ENCODE results near the gene LBR. TPM values are rescaled to one million over a fixed set of nuclear protein-coding genes. Genes with fewer than 3 reads are reported as not detected.

Gene LBR
- 41.5 TPM for total RNA-seq

GRCh38 chr1:225427235-225428067 is at the start of gene LBR:
Gene LBR, minus strand, starts transcription at chr1:225428038. Its CDS starts 3,963 bp downstream, at chr1:225424075.
- H3K9me3 ChIP-seq: no peaks in the 10 kb centered on the region
- peak within 1 kb of the TSS; percentile 93 for H3K27ac ChIP-seq
- intact Hi-C loops (cut with DNase I): no loop called here
- DNase-seq (ENCODE audit: extremely low spot score in 2 of 2): no peak
- H3K4me1 ChIP-seq: peaks cover 41% of the 10 kb centered on the region
- no peaks in the 10 kb centered on the region for H3K27me3 ChIP-seq
- TF ChIP-seq POLR2A (IDR thresholded peaks at IDR 0.05) (peak in 1 of 2 donors; percentile 71), CTCF (IDR thresholded peaks at IDR 0.05) (no peak), POLR2AphosphoS5 (IDR thresholded peaks at IDR 0.05; ENCODE audit: insufficient read depth in 1 of 2, low read depth in 1 of 2) (peak in 1 of 2 donors; percentile 25)
- peak within 1 kb of the TSS; percentile 94 to 97 for H3K4me3 ChIP-seq
- H3K36me3 ChIP-seq: no peaks in the 10 kb centered on the region

GRCh38 chr1:225477296-225477911 is 49.6 kb upstream of the LBR start:
- Histone ChIP-seq H3K4me3 (no peak overlapping the region), H3K36me3 (no peaks in the 10 kb centered on the region), H3K4me1 (no peaks in the 10 kb centered on the region), H3K9me3 (no peaks in the 10 kb centered on the region), H3K27me3 (no peaks in the 10 kb centered on the region), H3K27ac (no peak overlapping the region)
- TF ChIP-seq CTCF (IDR thresholded peaks at IDR 0.05): no peak
- no peak for TF ChIP-seq POLR2A (IDR thresholded peaks at IDR 0.05)
- no peak for TF ChIP-seq POLR2AphosphoS5 (IDR thresholded peaks at IDR 0.05; ENCODE audit: insufficient read depth in 1 of 2, low read depth in 1 of 2)
- intact Hi-C loops (cut with DNase I): loop anchor here (5.0 to 10.0 kb wide), 3 partner anchors 367 to 500 kb away; no protein-coding TSS in a partner anchor
- peak; percentile 25 to 75 for DNase-seq (ENCODE audit: extremely low spot score in 2 of 2)

GRCh38 chr1:225476538-225476988 is 48.7 kb upstream of the LBR start:
- Histone ChIP-seq H3K9me3 (no peaks in the 10 kb centered on the region), H3K4me1 (no peaks in the 10 kb centered on the region), H3K27ac (no peak overlapping the region), H3K36me3 (no peaks in the 10 kb centered on the region), H3K27me3 (no peaks in the 10 kb centered on the region), H3K4me3 (no peak overlapping the region)
- intact Hi-C loops (cut with DNase I): loop anchor here (5.0 to 10.0 kb wide), 3 partner anchors 368 to 501 kb away; no protein-coding TSS in a partner anchor
- DNase-seq (ENCODE audit: extremely low spot score in 2 of 2): peak; percentile 52 to 64
- TF ChIP-seq POLR2AphosphoS5 (IDR thresholded peaks at IDR 0.05; ENCODE audit: insufficient read depth in 1 of 2, low read depth in 1 of 2): no peak
- no peak for TF ChIP-seq CTCF (IDR thresholded peaks at IDR 0.05)
- TF ChIP-seq POLR2A (IDR thresholded peaks at IDR 0.05): no peak

GRCh38 chr1:225476100-225476511 is 48.3 kb upstream of the LBR start:
- no peak overlapping the region for H3K4me3 ChIP-seq
- peak; percentile 74 to 77 for DNase-seq (ENCODE audit: extremely low spot score in 2 of 2)
- intact Hi-C loops (cut with DNase I): loop anchor here (5.0 to 10.0 kb wide), 3 partner anchors 369 to 501 kb away; no protein-coding TSS in a partner anchor

More at GRCh38 chr1:225476100-225476511, 48.3 kb upstream of the LBR start:
- TF ChIP-seq POLR2A (IDR thresholded peaks at IDR 0.05) (no peak), CTCF (IDR thresholded peaks at IDR 0.05) (no peak), POLR2AphosphoS5 (IDR thresholded peaks at IDR 0.05; ENCODE audit: insufficient read depth in 1 of 2, low read depth in 1 of 2) (no peak)
- Histone ChIP-seq H3K4me1 (no peaks in the 10 kb centered on the region), H3K9me3 (no peaks in the 10 kb centered on the region), H3K27ac (no peak overlapping the region), H3K36me3 (no peaks in the 10 kb centered on the region), H3K27me3 (no peaks in the 10 kb centered on the region)
